Measurements from ENCODE around the gene SETD4. TPM values are rescaled to one million over a fixed set of nuclear protein-coding genes. Genes with fewer than 3 reads are reported as not detected.

The SETD4 gene
- total and polyA plus RNA-seq, 2 of the 4 experiments (the other 2 are of a cell fraction), result 9.5 to 11.4 TPM

DNA sequence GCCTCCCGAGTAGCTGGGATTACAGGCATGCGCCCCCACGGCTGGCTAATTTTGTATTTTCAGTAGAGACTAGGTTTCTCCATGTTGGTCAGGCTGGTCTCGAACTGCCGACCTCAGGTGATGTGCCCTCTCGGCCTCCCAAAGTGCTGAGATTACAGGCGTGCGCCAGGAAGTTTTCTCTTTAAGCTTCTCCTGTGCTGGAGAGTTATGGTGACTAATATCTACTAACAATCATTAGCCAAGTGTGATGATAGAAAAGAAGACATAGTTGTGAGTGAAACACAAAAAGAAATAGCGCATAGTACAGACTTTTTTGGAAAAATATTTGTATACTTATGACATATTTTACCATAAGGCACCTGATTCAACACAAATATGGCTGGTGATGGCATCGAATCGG lies 56.5 kb downstream of the SETD4 start:
- H3K79me1 ChIP-seq (ENCODE audit: low read depth in 1 of 2, low read length in 2 of 2), result no peaks in the 10 kb centered on the region
- CTCF ChIA-PET, result no interaction called here
- no peak overlapping the region for H4K5ac ChIP-seq (ENCODE audit: low read depth, low read length)
- H3K14ac ChIP-seq (replicated peaks; ENCODE audit: low read depth, low read length), result no peak overlapping the region
- no peak overlapping the region for H2BK120ac ChIP-seq (ENCODE audit: low read depth, low read length)
- no CpG with 5 or more reads among the region's 11 CpGs for WGBS, 2 experiments (ENCODE audit: extremely low coverage in 2 of 2, insufficient read length in 1 of 2)
- peaks cover 4% of the 10 kb centered on the region; the same call in 1 of the 2 replicates for H3K9me3 ChIP-seq (ENCODE audit: control insufficient read depth, insufficient read depth, low read length)
- H3K27ac ChIP-seq (ENCODE audit: insufficient read depth, low read length), result no peak overlapping the region
- no peak overlapping the region for H4K8ac ChIP-seq (ENCODE audit: low read depth in 2 of 2, low read length in 2 of 2)
- H2BK15ac ChIP-seq (ENCODE audit: low read depth, low read length), result no peak overlapping the region
- H3K4ac ChIP-seq (ENCODE audit: low read depth, low read length), result no peak overlapping the region
- H3K4me2 ChIP-seq (ENCODE audit: low read depth, low read length), result no peak overlapping the region
- no peak overlapping the region for H3K4me3 ChIP-seq (ENCODE audit: insufficient read depth, low read depth, low read length)
- H2AK9ac ChIP-seq (replicated peaks; ENCODE audit: low read depth, low read length, poor library complexity), result no peak overlapping the region
- POLR2A ChIA-PET (ENCODE audit: unreplicated experiment), result no interaction called here
- H3K27me3 ChIP-seq (ENCODE audit: control insufficient read depth, insufficient read depth, low read length), result peaks cover 30% of the 10 kb centered on the region
- H3K23ac ChIP-seq (ENCODE audit: low read depth, low read length), result no peak overlapping the region
- no peak overlapping the region for H2BK5ac ChIP-seq (ENCODE audit: low read depth, low read length, poor library complexity, severe bottlenecking)
- intact Hi-C loops (cut with micrococcal nuclease), result no loop called here
- H3K4me1 ChIP-seq (ENCODE audit: control insufficient read depth, insufficient read depth, low read length), result 0 out of 2 replicates have a peak, but pooled peaks cover 2% of the 10 kb centered on the region
- H3K36me3 ChIP-seq (ENCODE audit: control insufficient read depth, insufficient read depth, low read length), result no peaks in the 10 kb centered on the region
- TF ChIP-seq RAD21 (IDR thresholded peaks at IDR 0.05; ENCODE audit: low read length) (no peak), MXI1 (IDR thresholded peaks at IDR 0.05; ENCODE audit: borderline replicate concordance, low read depth, low read length) (no peak), CTCF (conservative IDR thresholded peaks at IDR 0.05; ENCODE audit: low read depth, low read length) (no peak), ELK1 (IDR thresholded peaks at IDR 0.05; ENCODE audit: borderline replicate concordance, low read depth, low read length) (no peak), FOS (IDR thresholded peaks at IDR 0.05; ENCODE audit: low read depth, low read length) (no peak), MAFK (IDR thresholded peaks at IDR 0.05; ENCODE audit: low read depth, low read length) (no peak), MAZ (IDR thresholded peaks at IDR 0.05; ENCODE audit: borderline replicate concordance, low read depth, low read length) (no peak), BHLHE40 (IDR thresholded peaks at IDR 0.05; ENCODE audit: low read depth, low read length) (no peak), USF2 (IDR thresholded peaks at IDR 0.05; ENCODE audit: low read depth, low read length) (no peak), RFX5 (IDR thresholded peaks at IDR 0.05; ENCODE audit: low read depth, low read length) (no peak), RCOR1 (IDR thresholded peaks at IDR 0.05; ENCODE audit: insufficient replicate concordance, low read length) (no peak), CEBPB (IDR thresholded peaks at IDR 0.05; ENCODE audit: low read depth, low read length) (no peak), CHD1 (IDR thresholded peaks at IDR 0.05; ENCODE audit: low read depth, low read length) (no peak), SMC3 (IDR thresholded peaks at IDR 0.05; ENCODE audit: low read depth, low read length) (no peak)
- H3K18ac ChIP-seq (ENCODE audit: low read depth, low read length), result no peak overlapping the region
- no peak overlapping the region for H3K9ac ChIP-seq (ENCODE audit: low read depth, low read length)
- H2AK5ac ChIP-seq (ENCODE audit: low read depth, low read length), result no peak overlapping the region
- dilution Hi-C loops (cut with HindIII; ENCODE audit: low sequenced_read_pairs, unreplicated experiment), result no loop called here
- BruUV-seq (replicated peaks), result no TSS peak
- no peaks in the 10 kb centered on the region for H3K9me1 ChIP-seq (ENCODE audit: insufficient read depth, low read length)
- H4K20me1 ChIP-seq (ENCODE audit: insufficient read depth, low read length), result no peaks in the 10 kb centered on the region
- H2AFZ ChIP-seq (replicated peaks; ENCODE audit: low read length, poor library complexity), result no peak overlapping the region
- no peak overlapping the region for H3K56ac ChIP-seq (ENCODE audit: extremely low read depth, insufficient read depth, low read length)
- ATAC-seq (ENCODE audit: low read depth), result no peak
- H4K91ac ChIP-seq (ENCODE audit: insufficient read depth, low read depth, low read length), result no peak overlapping the region
- no peak for DNase-seq
- no peak overlapping the region for H2BK20ac ChIP-seq (ENCODE audit: low read depth, low read length)
- in situ Hi-C loops (cut with MboI; ENCODE audit: low sequenced_read_pairs), result no loop called here

Measured in IMR-90 (cell line).